ENCODE measurements around the gene FOXP1.

GRCh38 chr3:71052716-71053115, 530.8 kb downstream of the FOXP1 start:
- TF ChIP-seq EZH2 (IDR thresholded peaks at IDR 0.05; ENCODE audit: insufficient read depth, poor library complexity, severe bottlenecking) (no peak), EZH2phosphoT487 (IDR thresholded peaks at IDR 0.05; ENCODE audit: insufficient read depth, low read depth) (no peak)
